ENCODE data around the gene COL6A6.

COL6A6 gene

DNA sequence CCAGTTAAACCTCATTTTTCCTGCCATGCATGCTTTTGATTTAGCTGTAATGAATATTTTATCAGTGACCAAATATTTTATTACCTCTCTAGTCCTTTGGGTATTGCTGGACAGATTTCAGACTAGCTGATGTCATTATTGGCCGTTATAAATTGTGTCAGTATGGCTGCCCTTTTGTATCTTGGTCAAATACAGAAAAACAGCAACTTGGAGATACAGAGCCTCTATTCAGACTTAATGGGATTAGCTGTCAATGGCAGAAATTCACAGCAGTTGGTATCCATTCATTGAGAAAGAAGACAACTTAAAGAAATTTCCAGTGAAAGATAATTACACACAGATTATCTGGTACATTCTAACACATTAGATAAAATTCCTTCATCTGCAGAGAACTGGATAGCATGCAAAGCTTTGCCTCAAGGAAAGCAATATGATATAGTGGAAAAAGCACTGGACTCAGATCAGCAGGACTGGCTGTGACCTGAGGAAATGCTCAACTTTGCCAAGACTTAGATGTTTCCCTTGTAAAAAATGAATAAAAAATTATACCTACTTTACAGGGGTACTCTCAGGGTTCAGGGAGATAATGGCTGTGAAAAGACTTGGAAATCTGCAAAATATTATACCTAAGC, 20.8 kb downstream of the COL6A6 start:
- TF ChIP-seq, protein P1, sequence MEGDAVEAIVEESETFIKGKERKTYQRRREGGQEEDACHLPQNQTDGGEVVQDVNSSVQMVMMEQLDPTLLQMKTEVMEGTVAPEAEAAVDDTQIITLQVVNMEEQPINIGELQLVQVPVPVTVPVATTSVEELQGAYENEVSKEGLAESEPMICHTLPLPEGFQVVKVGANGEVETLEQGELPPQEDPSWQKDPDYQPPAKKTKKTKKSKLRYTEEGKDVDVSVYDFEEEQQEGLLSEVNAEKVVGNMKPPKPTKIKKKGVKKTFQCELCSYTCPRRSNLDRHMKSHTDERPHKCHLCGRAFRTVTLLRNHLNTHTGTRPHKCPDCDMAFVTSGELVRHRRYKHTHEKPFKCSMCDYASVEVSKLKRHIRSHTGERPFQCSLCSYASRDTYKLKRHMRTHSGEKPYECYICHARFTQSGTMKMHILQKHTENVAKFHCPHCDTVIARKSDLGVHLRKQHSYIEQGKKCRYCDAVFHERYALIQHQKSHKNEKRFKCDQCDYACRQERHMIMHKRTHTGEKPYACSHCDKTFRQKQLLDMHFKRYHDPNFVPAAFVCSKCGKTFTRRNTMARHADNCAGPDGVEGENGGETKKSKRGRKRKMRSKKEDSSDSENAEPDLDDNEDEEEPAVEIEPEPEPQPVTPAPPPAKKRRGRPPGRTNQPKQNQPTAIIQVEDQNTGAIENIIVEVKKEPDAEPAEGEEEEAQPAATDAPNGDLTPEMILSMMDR (IDR thresholded peaks at IDR 0.05), result no peak

DNA sequence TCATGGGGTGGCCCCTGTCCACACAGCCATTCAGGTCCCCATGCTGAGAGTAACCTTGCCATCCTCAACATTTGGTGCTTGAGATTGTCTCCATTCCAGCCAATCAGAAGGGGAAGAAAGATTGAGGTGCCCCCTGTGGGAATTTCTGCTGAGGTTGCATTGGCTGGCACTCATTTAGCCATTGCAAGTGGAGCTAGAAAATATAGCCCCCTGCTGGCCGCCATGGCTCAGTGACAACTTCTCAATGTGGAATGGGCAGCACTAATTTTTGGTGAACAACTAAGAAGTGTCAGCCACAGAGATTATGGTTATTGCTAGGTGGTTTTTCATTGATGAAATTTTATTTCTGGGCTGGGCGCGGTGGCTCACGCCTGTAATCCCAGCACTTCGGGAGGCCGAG, 22.0 kb downstream of the COL6A6 start:
- TF ChIP-seq, protein P1 (IDR thresholded peaks at IDR 0.05), result peak; percentile 47

DNA sequence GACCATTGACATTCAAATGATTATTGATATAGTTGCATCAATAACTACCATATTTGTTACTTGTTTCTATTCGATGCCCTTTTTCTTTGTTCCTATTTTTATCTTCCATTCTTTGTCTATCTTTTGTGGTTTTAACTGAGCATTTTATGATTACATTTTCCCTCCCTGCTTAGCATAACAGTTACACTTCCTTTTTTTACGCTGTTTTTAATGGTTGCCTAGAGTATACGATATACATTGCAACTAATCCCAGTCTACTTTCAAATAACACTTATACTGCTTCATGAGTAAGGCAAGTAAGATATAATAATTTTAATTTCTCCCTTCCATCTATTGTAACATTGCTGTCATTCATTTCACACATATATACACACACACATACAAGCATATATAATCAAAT, 26.3 kb downstream of the COL6A6 start:
- TF ChIP-seq, protein P1 (IDR thresholded peaks at IDR 0.05), result no peak

DNA sequence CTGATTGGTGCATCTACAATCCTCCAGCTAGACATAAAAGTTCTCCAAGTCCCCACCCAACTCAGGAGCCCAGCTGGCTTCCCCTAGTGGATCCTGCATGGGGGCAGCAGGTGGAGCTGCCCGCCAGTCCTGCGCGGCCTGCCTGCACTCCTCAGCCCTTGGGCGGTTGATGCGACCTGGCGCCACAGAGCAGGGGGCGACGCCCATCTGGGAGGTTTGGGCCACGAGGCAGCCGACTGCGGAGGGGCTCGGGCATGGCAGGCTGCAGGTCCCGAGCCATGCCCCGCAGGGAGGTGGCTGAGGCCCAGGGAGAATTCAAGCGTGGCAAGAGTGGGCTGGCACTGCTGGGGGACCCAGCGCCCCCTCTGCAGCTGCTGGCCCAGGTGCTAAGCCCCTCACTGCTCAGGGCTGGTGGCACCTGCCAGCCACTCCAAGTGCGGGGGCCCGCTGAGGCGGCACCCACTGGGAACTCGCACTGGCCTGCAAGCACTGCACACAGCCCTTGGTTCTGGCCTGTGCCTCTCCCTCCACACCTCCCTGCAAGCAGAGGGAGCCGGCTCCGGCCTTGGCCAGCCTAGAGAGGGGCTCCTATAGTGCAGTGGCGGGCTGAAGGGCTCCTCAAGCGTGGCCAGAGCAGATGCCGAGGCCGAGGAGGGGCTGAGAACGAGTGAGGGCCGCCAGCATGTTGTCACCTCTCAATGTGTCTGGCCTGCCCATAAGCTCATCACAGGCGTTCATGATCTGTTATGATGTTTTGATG, 30.1 kb downstream of the COL6A6 start:
- TF ChIP-seq, protein P1 (IDR thresholded peaks at IDR 0.05), result no peak

DNA sequence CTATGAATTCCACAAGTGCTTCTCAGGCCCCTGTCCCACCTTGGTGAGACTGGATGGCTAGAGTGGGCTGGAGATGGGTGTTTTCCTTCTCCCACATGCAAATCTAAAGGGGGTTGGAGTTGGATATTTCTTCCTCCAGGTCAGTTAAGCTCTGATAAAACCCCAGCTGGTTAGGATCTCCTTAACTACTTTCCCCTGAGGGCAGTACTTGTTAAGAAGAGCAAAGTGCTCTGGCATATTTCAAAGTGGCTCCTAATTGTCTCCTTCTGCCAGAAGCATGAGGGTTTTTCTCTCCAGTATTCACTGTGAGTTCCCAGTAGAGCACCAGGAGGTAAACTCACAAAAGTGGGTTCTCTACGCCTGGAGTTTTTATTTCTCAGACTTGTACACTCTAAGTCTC, 31.4 kb downstream of the COL6A6 start:
- TF ChIP-seq, protein P1 (IDR thresholded peaks at IDR 0.05), result no peak

DNA sequence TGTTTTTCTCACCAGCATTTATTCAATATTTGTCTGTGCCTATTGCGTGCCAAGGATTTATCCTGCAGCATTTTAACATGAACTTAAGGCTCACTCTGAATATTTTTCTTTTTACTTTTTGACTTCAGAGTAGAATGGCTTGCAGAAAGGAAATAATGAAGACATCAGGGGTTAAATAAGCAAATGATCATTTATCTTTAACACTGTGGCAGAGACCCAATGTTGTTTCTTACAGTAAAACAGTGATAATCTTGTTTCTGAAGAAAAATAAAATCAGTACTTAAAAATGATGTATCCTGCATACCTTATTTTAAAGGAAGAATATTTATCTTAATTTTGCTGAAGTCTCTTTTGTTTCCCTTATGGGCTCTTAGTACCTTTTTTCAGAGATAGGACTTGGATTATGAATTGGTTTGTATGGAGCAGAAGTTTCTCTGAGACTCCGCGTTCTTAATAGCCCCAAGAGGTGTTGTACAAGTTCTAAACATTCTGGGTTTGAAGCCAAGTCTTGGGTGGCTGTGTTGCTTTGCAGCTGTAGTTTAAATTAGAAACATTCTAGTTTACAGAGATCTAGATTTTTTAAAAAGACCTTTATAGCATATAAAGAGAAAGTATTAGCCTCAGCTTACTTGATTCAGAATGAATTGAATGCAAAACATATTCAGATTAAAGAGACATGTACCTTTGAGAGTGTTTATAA, 40.5 kb downstream of the COL6A6 start:
- TF ChIP-seq, protein P1 (IDR thresholded peaks at IDR 0.05), result no peak

DNA sequence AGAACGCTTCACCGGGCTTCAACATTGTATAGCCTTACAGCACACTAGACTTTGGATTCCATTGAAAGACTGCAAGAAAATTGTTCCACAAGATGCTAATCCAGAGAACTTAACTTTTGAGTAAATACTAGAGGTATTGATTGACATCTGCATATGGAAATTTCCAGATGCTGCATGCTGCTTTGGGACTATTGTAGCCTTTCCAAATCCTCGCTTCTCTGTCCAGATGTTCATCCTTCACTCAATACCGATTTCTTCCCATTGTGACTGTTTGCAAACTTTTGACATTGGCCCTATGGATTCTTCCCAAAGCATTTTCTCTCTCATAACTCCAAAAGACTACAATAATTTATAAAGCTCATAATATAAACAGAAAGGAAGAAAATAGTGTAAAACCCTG, 41.4 kb downstream of the COL6A6 start:
- TF ChIP-seq, protein P1 (IDR thresholded peaks at IDR 0.05), result no peak

All from LNCAP (cell line).